ENCODE results near the gene CYP11A1.

DNA sequence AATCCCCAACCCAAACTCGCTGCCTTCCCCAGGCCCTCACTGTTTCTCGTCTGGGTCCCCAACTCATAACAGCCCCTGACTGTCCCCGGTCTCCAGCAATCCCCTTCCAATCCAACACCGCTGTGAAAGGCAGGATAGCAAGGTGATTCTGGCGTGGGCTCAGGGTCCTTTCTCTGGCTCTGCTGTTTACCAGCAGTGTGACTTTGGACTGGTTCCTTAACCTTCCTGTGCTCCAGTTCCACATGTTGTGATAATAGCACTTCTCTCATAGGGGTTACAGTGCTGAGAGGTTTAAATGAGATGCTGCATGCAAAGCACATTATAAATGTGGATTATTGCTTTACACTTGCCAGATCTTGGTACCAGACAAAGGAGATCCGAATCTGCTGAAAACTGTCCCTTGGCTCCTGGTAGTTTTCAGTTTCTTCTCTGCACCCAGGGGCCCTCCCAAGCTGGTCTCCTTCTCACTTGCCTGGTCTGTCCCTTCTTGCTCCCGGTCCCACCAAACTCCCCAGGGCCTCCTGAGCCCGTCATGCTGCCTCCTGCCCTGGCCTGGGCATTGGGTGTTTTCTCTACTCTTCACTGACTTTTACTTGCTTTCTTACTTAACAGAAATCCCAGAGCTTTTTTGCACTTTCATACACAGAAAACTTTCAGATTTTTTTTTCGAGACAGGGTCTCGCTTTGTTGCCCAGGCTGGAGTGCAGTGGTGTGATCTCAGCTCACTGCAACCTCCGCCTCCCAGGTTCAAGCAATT is 26.8 kb upstream of the CYP11A1 start:
- TF ChIP-seq POLR2A (IDR thresholded peaks at IDR 0.05; ENCODE audit: low read depth, low read length) (no peak), TAF1 (IDR thresholded peaks at IDR 0.05; ENCODE audit: borderline replicate concordance, low read depth, low read length) (no peak), POLR2AphosphoS5 (IDR thresholded peaks at IDR 0.05; ENCODE audit: low read depth, low read length) (peak; percentile 29; the same call in 1 of the 2 replicates)

Data from GM12892 (cell line).